GM12878 (cell line): ENCODE results near the gene PADI3. TPM values are rescaled to one million over a fixed set of nuclear protein-coding genes. Genes with fewer than 3 reads are reported as not detected.

Source experiments
- ATAC-seq: fragments of 200-7000 bp; cut with Tn5 transposase; 3 replicates; pipeline ENCODE4 v1.9.1; 2020; ENCODE audit warnings: mild to moderate bottlenecking, moderate library complexity
- BruUV-seq: library from RNA; stranded (reverse); fragments of 400-500 nt; replicated peaks from 2 replicates; lab custom pipeline; 2021; lab: Mats Ljungman, UMichigan
- CTCF ChIA-PET: fragments of 300-600 bp; sonication (Branson Sonifier 250); formaldehyde crosslinking; extraction: SDS; loops from one replicate; lab custom pipeline; 2021; ENCODE audit warnings: inconsistent platforms; lab: Yijun Ruan, JAX
- POLR2A ChIA-PET: fragments of 350-600 bp; formaldehyde crosslinking; extraction: SDS; loops from one replicate; lab custom pipeline; 2021; ENCODE audit warnings: inconsistent platforms; lab: Charles Lee
- RAD21 ChIA-PET: fragments of 300-600 bp; sonication (Branson Sonifier 250); formaldehyde crosslinking; loops from one replicate; lab custom pipeline; 2023; ENCODE audit warnings: antibody characterized with exemption; ENCODE audit not compliant: unreplicated experiment; lab: Charles Lee
- SMC1A ChIA-PET: fragments of 300-600 bp; sonication (Branson Sonifier 250); formaldehyde crosslinking; loops from one replicate; lab custom pipeline; 2023; ENCODE audit not compliant: unreplicated experiment, uncharacterized antibody; lab: Charles Lee
- DNase-seq: peaks from one replicate; pipeline ENCODE4 v3.0.0-alpha.2; 2011; ENCODE audit warnings: low read depth, low spot score
- FAIRE-seq: peaks from 3 replicates; lab custom pipeline; 2011; peaks lifted over from hg19 to GRCh38; lab: Jason Lieb, UNC
- H2AFZ ChIP-seq: 2 replicates; pipeline ENCODE4 v1.6.0; 2011; ENCODE audit warnings: low read depth, low read length, control low read depth; ENCODE audit not compliant: control insufficient read depth
- H3K27ac ChIP-seq: 2 replicates; pipeline ENCODE4 v1.5.1; 2011; ENCODE audit warnings: control low read depth; ENCODE audit not compliant: control insufficient read depth, insufficient read depth
- H3K27me3 ChIP-seq, 2 experiments: replicated peaks in 1 of 2; 2 replicates each; pipeline versions ENCODE4 v1.6.0 to v1.6.1; 2011; ENCODE audit warnings: low read length in 1 of 2; ENCODE audit not compliant: control insufficient read depth in 2 of 2, insufficient read depth in 2 of 2
- H3K36me3 ChIP-seq, 2 experiments: 2 replicates each; pipeline ENCODE4 v1.5.1; 2011; ENCODE audit warnings: low read length in 1 of 2; ENCODE audit not compliant: control insufficient read depth in 2 of 2, insufficient read depth in 2 of 2
- H3K4me1 ChIP-seq: 2 replicates; pipeline ENCODE4 v1.6.1; 2011; ENCODE audit warnings: mild to moderate bottlenecking, low read length, moderate library complexity, mixed read lengths; ENCODE audit not compliant: control insufficient read depth, insufficient read depth
- H3K4me2 ChIP-seq: 2 replicates; pipeline ENCODE4 v1.6.0; 2011; ENCODE audit warnings: control low read depth; ENCODE audit not compliant: control insufficient read depth, insufficient read depth
- H3K4me3 ChIP-seq: fragments of 200-600 bp; sonication (generic); 2 replicates; pipeline ENCODE4 v1.5.1; 2016
- H3K79me2 ChIP-seq: 2 replicates; pipeline ENCODE4 v1.6.0; 2011; ENCODE audit warnings: low read length; ENCODE audit not compliant: control insufficient read depth, insufficient read depth
- H3K9ac ChIP-seq: 2 replicates; pipeline ENCODE4 v1.8.0; 2011; ENCODE audit warnings: low read length, control low read depth, mixed read lengths; ENCODE audit not compliant: control insufficient read depth, insufficient read depth
- H3K9me3 ChIP-seq: replicated peaks from 3 replicates; pipeline ENCODE4 v1.5.1; 2011; ENCODE audit warnings: mild to moderate bottlenecking, low read length; ENCODE audit not compliant: control insufficient read depth, insufficient read depth
- H4K20me1 ChIP-seq: 2 replicates; pipeline ENCODE4 v1.6.0; 2011; ENCODE audit not compliant: control insufficient read depth, insufficient read depth
- BMI1 ChIP-seq: fragments of 450-650 bp; IDR thresholded peaks from 2 replicates; pipeline ENCODE4 v1.6.1; 2016; ENCODE audit warnings: mild to moderate bottlenecking, moderate library complexity, borderline replicate concordance
- BRCA1 ChIP-seq: IDR thresholded peaks from 2 replicates; pipeline ENCODE4 v1.6.1; 2011; ENCODE audit warnings: low read depth, low read length, improper control_type of control experiment
- CHD4 ChIP-seq: fragments of 200-600 bp; sonication (generic); IDR thresholded peaks from 2 replicates; pipeline ENCODE4 v1.6.1; 2016; ENCODE audit warnings: mild to moderate bottlenecking
- DPF2 ChIP-seq: fragments of 450-650 bp; IDR thresholded peaks from 2 replicates; pipeline ENCODE4 v1.6.1; 2017; ENCODE audit warnings: mild to moderate bottlenecking
- ETV6 ChIP-seq, 2 experiments: fragments of 450-650 bp in 1 of 2; IDR thresholded peaks in 1 of 2; conservative IDR thresholded peaks in 1 of 2; 2 replicates each; pipeline ENCODE4 v1.6.1; 2014; ENCODE audit warnings: antibody characterized with exemption in 1 of 2, borderline replicate concordance in 1 of 2, low read depth in 1 of 2, mild to moderate bottlenecking in 1 of 2, moderate library complexity in 1 of 2
- HDAC2 ChIP-seq: fragments of 200-600 bp; sonication (generic); IDR thresholded peaks from 2 replicates; pipeline ENCODE4 v1.6.1; 2017
- IKZF1 ChIP-seq: fragments of 450-650 bp; conservative IDR thresholded peaks from 2 replicates; pipeline ENCODE4 v1.6.1; 2017; ENCODE audit warnings: antibody characterized with exemption, mild to moderate bottlenecking
- MEF2B ChIP-seq: fragments of 450-650 bp; IDR thresholded peaks from 2 replicates; pipeline ENCODE4 v1.6.1; 2018; ENCODE audit warnings: mild to moderate bottlenecking, moderate library complexity; ENCODE audit not compliant: partially characterized antibody, poor library complexity, severe bottlenecking
- MTA3 ChIP-seq: IDR thresholded peaks from 2 replicates; pipeline ENCODE4 v1.6.1; 2012; ENCODE audit warnings: low read length, inconsistent platforms, borderline replicate concordance
- NBN ChIP-seq: fragments of 450-650 bp; IDR thresholded peaks from 2 replicates; pipeline ENCODE4 v1.6.1; 2016
- RAD51 ChIP-seq: fragments of 450-650 bp; IDR thresholded peaks from 2 replicates; pipeline ENCODE4 v1.6.1; 2016; ENCODE audit warnings: moderate library complexity, mild to moderate bottlenecking, inconsistent platforms
- RELA ChIP-seq: fragments of 450-650 bp; IDR thresholded peaks from 2 replicates; pipeline ENCODE4 v1.8.0; 2014; ENCODE audit warnings: borderline replicate concordance; ENCODE audit not compliant: partially characterized antibody
- SMC3 ChIP-seq: IDR thresholded peaks from 2 replicates; pipeline ENCODE4 v1.6.1; 2011; ENCODE audit warnings: low read length, improper control_type of control experiment, borderline replicate concordance
- ZBED1 ChIP-seq: IDR thresholded peaks from 2 replicates; pipeline ENCODE4 v1.6.1; 2016; ENCODE audit warnings: borderline replicate concordance
- ZSCAN29 ChIP-seq: fragments of 450-650 bp; IDR thresholded peaks from 2 replicates; pipeline ENCODE4 v1.6.1; 2017; ENCODE audit warnings: mild to moderate bottlenecking, moderate library complexity
- WGBS: methylation state at CpG from one replicate; pipeline ENCODE4 v1.1.6; 2016; ENCODE audit warnings: low lambda C conversion rate; ENCODE audit not compliant: insufficient replicate concordance, insufficient coverage; ENCODE audit errors: missing lambda C conversion rate; 5-methylcytosine and 5-hydroxymethylcytosine counted together
- in situ Hi-C: fragments of 300-500 bp; cut with MboI; formaldehyde crosslinking; loops from 9 replicates; pipeline ENCODE4 v1.14.3; 2018; ENCODE audit warnings: mixed read lengths
- intact Hi-C: fragments of 100-400 bp; cut with micrococcal nuclease; formaldehyde crosslinking; loops from one replicate; pipeline ENCODE4 v1.14.2; 2022; ENCODE audit not compliant: unreplicated experiment
- polyA plus RNA-seq, 11 experiments: library from polyadenylated mRNA; depleted of rRNA in 4 of 11; unstranded in 6 of 11; stranded (reverse) in 5 of 11; fragments of >200 nt; fragmentation: Nextera tagmentation in 4 of 11; fragmentation: Illumina TruSeq in 1 of 11; extraction: Ambion mirVana in 4 of 11; extraction: Trizol in 1 of 11; gene quantifications; 1 replicate in 1 of 11; 2 replicates in 10 of 11; pipeline versions ENCODE4 v1.2.1 to v1.2.3, GENCODE V29; 2011 to 2016; ENCODE audit warnings: inconsistent platforms in 2 of 11, missing spikeins in 2 of 11, low read depth in 1 of 11
- total RNA-seq, 4 experiments: library from RNA; depleted of rRNA in 3 of 4; stranded (reverse); fragments of >200 nt in 3 of 4; fragmentation: Illumina TruSeq in 1 of 4; extraction: Trizol in 1 of 4; gene quantifications; 2 replicates each; pipeline versions ENCODE4 v1.2.1 to v1.2.3, GENCODE V29; 2013 to 2021
- TF ChIP-seq, protein P1 (sequence below): fragments of 450-650 bp; IDR thresholded peaks from 2 replicates; pipeline ENCODE4 v1.6.1; 2018; ENCODE audit warnings: borderline replicate concordance, mild to moderate bottlenecking; ENCODE audit not compliant: partially characterized antibody
- TF ChIP-seq, protein P2 (sequence below): fragments of 450-650 bp; IDR thresholded peaks from 2 replicates; pipeline ENCODE4 v1.6.1; 2014; ENCODE audit warnings: mild to moderate bottlenecking
- TF ChIP-seq, protein P3 (sequence below): IDR thresholded peaks from 2 replicates; pipeline ENCODE4 v1.6.1; 2011; ENCODE audit warnings: low read depth, low read length, improper control_type of control experiment, borderline replicate concordance

The PADI3 gene
- total and polyA plus RNA-seq, 10 of the 15 experiments (the other 5 are each of a cell fraction or from before 2014, with no cell fraction given), result 0.01 TPM; not detected in 9

DNA sequence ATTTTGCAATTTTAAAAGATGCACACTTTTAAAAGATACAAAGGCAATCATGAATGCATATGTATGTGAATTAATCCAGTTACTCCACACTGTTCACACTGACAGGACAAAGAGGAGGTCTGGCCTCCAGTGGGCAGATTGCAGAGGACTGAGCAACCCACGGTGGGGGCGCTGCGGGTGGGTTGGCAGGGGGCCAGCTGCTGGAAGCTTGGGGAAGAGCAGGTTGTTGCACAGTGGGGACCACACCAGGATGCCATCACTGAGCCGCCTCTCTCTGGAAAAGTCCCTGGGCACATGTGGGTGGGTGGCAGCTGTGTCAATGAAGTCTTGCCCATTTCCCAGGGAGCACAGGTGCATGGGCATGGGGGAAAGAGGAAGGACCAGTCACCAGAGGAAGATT lies 46.4 kb downstream of the PADI3 start (continued):
- TF ChIP-seq, protein P1, sequence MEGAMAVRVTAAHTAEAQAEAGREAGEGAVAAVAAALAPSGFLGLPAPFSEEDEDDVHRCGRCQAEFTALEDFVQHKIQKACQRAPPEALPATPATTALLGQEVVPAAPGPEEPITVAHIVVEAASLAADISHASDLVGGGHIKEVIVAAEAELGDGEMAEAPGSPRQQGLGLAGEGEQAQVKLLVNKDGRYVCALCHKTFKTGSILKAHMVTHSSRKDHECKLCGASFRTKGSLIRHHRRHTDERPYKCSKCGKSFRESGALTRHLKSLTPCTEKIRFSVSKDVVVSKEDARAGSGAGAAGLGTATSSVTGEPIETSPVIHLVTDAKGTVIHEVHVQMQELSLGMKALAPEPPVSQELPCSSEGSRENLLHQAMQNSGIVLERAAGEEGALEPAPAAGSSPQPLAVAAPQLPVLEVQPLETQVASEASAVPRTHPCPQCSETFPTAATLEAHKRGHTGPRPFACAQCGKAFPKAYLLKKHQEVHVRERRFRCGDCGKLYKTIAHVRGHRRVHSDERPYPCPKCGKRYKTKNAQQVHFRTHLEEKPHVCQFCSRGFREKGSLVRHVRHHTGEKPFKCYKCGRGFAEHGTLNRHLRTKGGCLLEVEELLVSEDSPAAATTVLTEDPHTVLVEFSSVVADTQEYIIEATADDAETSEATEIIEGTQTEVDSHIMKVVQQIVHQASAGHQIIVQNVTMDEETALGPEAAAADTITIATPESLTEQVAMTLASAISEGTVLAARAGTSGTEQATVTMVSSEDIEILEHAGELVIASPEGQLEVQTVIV, result no peak
- no peak for TF ChIP-seq RELA

DNA sequence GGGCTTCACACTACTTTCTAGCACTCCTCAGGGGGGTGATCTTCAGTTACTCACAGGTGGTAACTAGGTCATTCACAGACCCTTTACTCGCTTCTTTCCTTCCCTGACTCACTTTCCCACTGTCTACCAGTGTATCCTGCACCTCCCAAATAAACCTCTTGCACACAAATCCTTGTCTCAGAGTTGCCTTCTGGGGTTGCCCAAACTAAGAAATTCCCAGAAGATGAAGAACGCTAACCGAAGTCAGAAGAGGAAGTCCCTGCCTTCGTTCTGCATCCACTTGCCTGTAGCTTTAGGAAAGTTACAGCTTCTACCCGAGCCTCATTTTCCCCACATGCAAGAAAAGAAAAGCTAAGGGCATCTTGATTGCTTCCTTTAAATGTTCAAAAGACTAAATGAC lies 47.2 kb downstream of the PADI3 start:
- RAD21 ChIA-PET, result no interaction called here
- Histone ChIP-seq H3K4me3 (no peak overlapping the region), H3K4me2 (no peak overlapping the region), H3K27ac (no peak overlapping the region), H3K4me1 (no peaks in the 10 kb centered on the region), H3K9ac (no peak overlapping the region), H3K79me2 (no peaks in the 10 kb centered on the region), H4K20me1 (no peaks in the 10 kb centered on the region), H2AFZ (no peak overlapping the region), H3K9me3 (no peaks in the 10 kb centered on the region; the same call in 2 of the 3 replicates), H3K36me3 (no peaks in the 10 kb centered on the region), H3K27me3 (no peaks in the 10 kb centered on the region)
- intact Hi-C loops, result no loop called here
- CTCF ChIA-PET, result no interaction called here
- ATAC-seq (no peak), FAIRE-seq (no peak), DNase-seq (no peak)
- in situ Hi-C loops, result no loop called here
- SMC1A ChIA-PET, result no interaction called here
- BruUV-seq, result no TSS peak
- POLR2A ChIA-PET, result no interaction called here
- WGBS, result 40% methylated on average over 5 of the region's 5 CpGs
- TF ChIP-seq CHD4, result no peak
- TF ChIP-seq, protein P2, sequence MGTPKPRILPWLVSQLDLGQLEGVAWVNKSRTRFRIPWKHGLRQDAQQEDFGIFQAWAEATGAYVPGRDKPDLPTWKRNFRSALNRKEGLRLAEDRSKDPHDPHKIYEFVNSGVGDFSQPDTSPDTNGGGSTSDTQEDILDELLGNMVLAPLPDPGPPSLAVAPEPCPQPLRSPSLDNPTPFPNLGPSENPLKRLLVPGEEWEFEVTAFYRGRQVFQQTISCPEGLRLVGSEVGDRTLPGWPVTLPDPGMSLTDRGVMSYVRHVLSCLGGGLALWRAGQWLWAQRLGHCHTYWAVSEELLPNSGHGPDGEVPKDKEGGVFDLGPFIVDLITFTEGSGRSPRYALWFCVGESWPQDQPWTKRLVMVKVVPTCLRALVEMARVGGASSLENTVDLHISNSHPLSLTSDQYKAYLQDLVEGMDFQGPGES, result no peak
- TF ChIP-seq NBN, result no peak
- no peak for TF ChIP-seq BRCA1
- no peak for TF ChIP-seq BMI1
- no peak for TF ChIP-seq IKZF1
- TF ChIP-seq HDAC2, result no peak
- TF ChIP-seq RAD51, result no peak
- no peak for TF ChIP-seq MTA3
- TF ChIP-seq DPF2, result no peak
- TF ChIP-seq ZSCAN29, result no peak
- TF ChIP-seq, protein P3, sequence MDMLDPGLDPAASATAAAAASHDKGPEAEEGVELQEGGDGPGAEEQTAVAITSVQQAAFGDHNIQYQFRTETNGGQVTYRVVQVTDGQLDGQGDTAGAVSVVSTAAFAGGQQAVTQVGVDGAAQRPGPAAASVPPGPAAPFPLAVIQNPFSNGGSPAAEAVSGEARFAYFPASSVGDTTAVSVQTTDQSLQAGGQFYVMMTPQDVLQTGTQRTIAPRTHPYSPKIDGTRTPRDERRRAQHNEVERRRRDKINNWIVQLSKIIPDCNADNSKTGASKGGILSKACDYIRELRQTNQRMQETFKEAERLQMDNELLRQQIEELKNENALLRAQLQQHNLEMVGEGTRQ, result no peak
- no peak for TF ChIP-seq MEF2B
- no peak for TF ChIP-seq ETV6 (conservative IDR thresholded peaks at IDR 0.05 in 1 of 2, IDR thresholded peaks at IDR 0.05 in 1 of 2; ENCODE audit: borderline replicate concordance in 1 of 2, low read depth in 1 of 2)
- no peak for TF ChIP-seq ZBED1
- TF ChIP-seq SMC3, result no peak
